Tongue (tissue), 2 donors: ENCODE results near the gene TMEM131. TPM values are rescaled to one million over a fixed set of nuclear protein-coding genes. Genes with fewer than 3 reads are reported as not detected.
A peak's percentile ranks its signal among the peaks of the same experiment; 100 is the strongest.
"Not testable (repeated sequence)": the region's sequence is repeated elsewhere in the genome, so short reads cannot be mapped to it uniquely, and the experiment has no call there.

Source experiments
- DNase-seq: peaks from one replicate; pipeline ENCODE4 v3.0.0-alpha.2; 2015
- total RNA-seq: library from RNA; depleted of rRNA; stranded (reverse); fragments of >200 nt; gene quantifications from one replicate; pipeline ENCODE4 v1.2.3, GENCODE V29; 2014

The TMEM131 gene
- total RNA-seq, 1 donor from 2014 or later: 60.6 TPM

- DNase-seq: no peak
Observed at GRCh38 chr2:97951155-97951680, 44.5 kb downstream of the TMEM131 start.

GRCh38 chr2:97950329-97951154 is 45.2 kb downstream of the TMEM131 start:
- DNase-seq: no peak

GRCh38 chr2:97948926-97949325 is 46.8 kb downstream of the TMEM131 start:
- no peak for DNase-seq

GRCh38 chr2:97945791-97946190 is 50.0 kb downstream of the TMEM131 start:
- no peak for DNase-seq

GRCh38 chr2:97936881-97937280 is 58.9 kb downstream of the TMEM131 start:
- no peak for DNase-seq

GRCh38 chr2:97936199-97936598 is 59.5 kb downstream of the TMEM131 start:
- DNase-seq: peak; percentile 71

- DNase-seq: peak; percentile 29
Observed at GRCh38 chr2:97935719-97936161, 60.0 kb downstream of the TMEM131 start.

- DNase-seq: no peak
Observed at GRCh38 chr2:97932975-97933662, 62.6 kb downstream of the TMEM131 start.

GRCh38 chr2:97931858-97932225 is 63.9 kb downstream of the TMEM131 start:
- no peak for DNase-seq

- DNase-seq: no peak
Observed at GRCh38 chr2:97931118-97931857, 64.5 kb downstream of the TMEM131 start.

- DNase-seq: no peak
Observed at GRCh38 chr2:97928591-97928990, 67.2 kb downstream of the TMEM131 start.

- no peak for DNase-seq
Observed at GRCh38 chr2:97926946-97927345, 68.8 kb downstream of the TMEM131 start.

GRCh38 chr2:97924194-97924593 is 71.6 kb downstream of the TMEM131 start:
- DNase-seq: no peak

GRCh38 chr2:97919858-97920257 is 75.9 kb downstream of the TMEM131 start:
- DNase-seq: no peak

- DNase-seq: no peak
Observed at GRCh38 chr2:97918818-97919217, 76.9 kb downstream of the TMEM131 start.

GRCh38 chr2:97917668-97918067 is 78.1 kb downstream of the TMEM131 start:
- not testable (repeated sequence) for DNase-seq

GRCh38 chr2:97914691-97915213 is 81.0 kb downstream of the TMEM131 start:
- no peak for DNase-seq

GRCh38 chr2:97913846-97914245 is 81.9 kb downstream of the TMEM131 start:
- no peak for DNase-seq

- no peak for DNase-seq
Observed at GRCh38 chr2:97911922-97912575, 83.7 kb downstream of the TMEM131 start.

GRCh38 chr2:97911206-97911921 is 84.4 kb downstream of the TMEM131 start:
- DNase-seq: no peak
